Measurements from ENCODE around the gene ACTR3. TPM values are rescaled to one million over a fixed set of nuclear protein-coding genes. Genes with fewer than 3 reads are reported as not detected.

ACTR3 gene
- total and polyA plus RNA-seq, 2 donors from 2014 or later, result 69.3 to 265 TPM

DNA sequence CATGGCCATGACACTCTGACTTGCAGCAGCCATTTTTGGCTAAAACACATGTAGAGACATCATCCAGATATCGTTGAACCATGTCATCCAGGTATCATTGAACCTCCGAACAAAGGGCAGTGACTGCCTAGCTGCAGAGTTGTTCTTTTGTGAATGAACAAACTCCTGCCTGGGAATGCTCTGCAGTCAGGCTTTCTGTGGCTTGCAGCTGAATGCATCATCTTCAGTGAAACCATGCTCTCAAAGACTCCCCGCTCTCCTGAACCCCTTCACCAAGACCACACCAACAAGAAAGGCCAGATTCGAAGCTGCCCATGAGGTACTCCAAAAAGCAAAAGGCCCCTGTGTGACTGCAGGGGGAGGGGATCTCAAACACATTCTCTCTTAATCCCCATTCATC, 118.8 kb downstream of the ACTR3 start:
- Histone ChIP-seq H3K4me1 (ENCODE audit: control insufficient read depth in 2 of 3, insufficient read depth in 2 of 3, low read depth in 1 of 3, low read length in 3 of 3) (no peaks in the 10 kb centered on the region), H3K27me3 (ENCODE audit: control insufficient read depth, insufficient read depth, low read length) (no peaks in the 10 kb centered on the region), H3K9me3 (ENCODE audit: control insufficient read depth in 2 of 3, insufficient read depth in 1 of 3, low read length in 3 of 3) (no peaks in the 10 kb centered on the region), H3K4me3 (ENCODE audit: low read length in 3 of 3) (no peak overlapping the region), H3K9ac (ENCODE audit: low read length in 3 of 3) (no peak overlapping the region), H3K36me3 (ENCODE audit: control insufficient read depth in 2 of 3, insufficient read depth in 3 of 3, low read length in 3 of 3) (no peaks in the 10 kb centered on the region), H3K27ac (ENCODE audit: low read depth in 2 of 2, low read length in 2 of 2) (no peak overlapping the region)
- FAIRE-seq (no peak), DNase-seq (no peak)
- TF ChIP-seq, protein P1, sequence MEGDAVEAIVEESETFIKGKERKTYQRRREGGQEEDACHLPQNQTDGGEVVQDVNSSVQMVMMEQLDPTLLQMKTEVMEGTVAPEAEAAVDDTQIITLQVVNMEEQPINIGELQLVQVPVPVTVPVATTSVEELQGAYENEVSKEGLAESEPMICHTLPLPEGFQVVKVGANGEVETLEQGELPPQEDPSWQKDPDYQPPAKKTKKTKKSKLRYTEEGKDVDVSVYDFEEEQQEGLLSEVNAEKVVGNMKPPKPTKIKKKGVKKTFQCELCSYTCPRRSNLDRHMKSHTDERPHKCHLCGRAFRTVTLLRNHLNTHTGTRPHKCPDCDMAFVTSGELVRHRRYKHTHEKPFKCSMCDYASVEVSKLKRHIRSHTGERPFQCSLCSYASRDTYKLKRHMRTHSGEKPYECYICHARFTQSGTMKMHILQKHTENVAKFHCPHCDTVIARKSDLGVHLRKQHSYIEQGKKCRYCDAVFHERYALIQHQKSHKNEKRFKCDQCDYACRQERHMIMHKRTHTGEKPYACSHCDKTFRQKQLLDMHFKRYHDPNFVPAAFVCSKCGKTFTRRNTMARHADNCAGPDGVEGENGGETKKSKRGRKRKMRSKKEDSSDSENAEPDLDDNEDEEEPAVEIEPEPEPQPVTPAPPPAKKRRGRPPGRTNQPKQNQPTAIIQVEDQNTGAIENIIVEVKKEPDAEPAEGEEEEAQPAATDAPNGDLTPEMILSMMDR (IDR thresholded peaks at IDR 0.05; ENCODE audit: borderline replicate concordance, extremely low read depth, insufficient read depth), result no peak
- intact Hi-C loops (cut with DNase I), result no loop called here

- no peaks in the 10 kb centered on the region for H3K9me3 ChIP-seq (ENCODE audit: control insufficient read depth in 2 of 3, insufficient read depth in 1 of 3, low read length in 3 of 3)
- no peak overlapping the region for H3K27ac ChIP-seq (ENCODE audit: low read depth in 2 of 2, low read length in 2 of 2)
- no peak overlapping the region for H3K4me3 ChIP-seq (ENCODE audit: low read length in 3 of 3)
- no peaks in the 10 kb centered on the region for H3K27me3 ChIP-seq (ENCODE audit: control insufficient read depth, insufficient read depth, low read length)
- intact Hi-C loops (cut with DNase I), result no loop called here
- no peaks in the 10 kb centered on the region for H3K4me1 ChIP-seq (ENCODE audit: control insufficient read depth in 2 of 3, insufficient read depth in 2 of 3, low read depth in 1 of 3, low read length in 3 of 3)
- H3K36me3 ChIP-seq (ENCODE audit: control insufficient read depth in 2 of 3, insufficient read depth in 3 of 3, low read length in 3 of 3), result no peaks in the 10 kb centered on the region
- FAIRE-seq, result no peak
- no peak for DNase-seq
- TF ChIP-seq, protein P1 (IDR thresholded peaks at IDR 0.05; ENCODE audit: borderline replicate concordance, extremely low read depth, insufficient read depth), result no peak
- no peak overlapping the region for H3K9ac ChIP-seq (ENCODE audit: low read length in 3 of 3)
These were observed 119.5 kb downstream of the ACTR3 start for GRCh38 chr2:114009205-114009944.

GRCh38 chr2:114010001-114010400, 120.1 kb downstream of the ACTR3 start:
- H3K9me3 ChIP-seq (ENCODE audit: control insufficient read depth in 2 of 3, insufficient read depth in 1 of 3, low read length in 3 of 3), result no peaks in the 10 kb centered on the region
- no peaks in the 10 kb centered on the region for H3K4me1 ChIP-seq (ENCODE audit: control insufficient read depth in 2 of 3, insufficient read depth in 2 of 3, low read depth in 1 of 3, low read length in 3 of 3)
- H3K27me3 ChIP-seq (ENCODE audit: control insufficient read depth, insufficient read depth, low read length), result no peaks in the 10 kb centered on the region
- FAIRE-seq (no peak), DNase-seq (no peak)
- TF ChIP-seq, protein P1 (IDR thresholded peaks at IDR 0.05; ENCODE audit: borderline replicate concordance, extremely low read depth, insufficient read depth), result no peak
- H3K36me3 ChIP-seq (ENCODE audit: control insufficient read depth in 2 of 3, insufficient read depth in 3 of 3, low read length in 3 of 3), result no peaks in the 10 kb centered on the region
- no peak overlapping the region for H3K9ac ChIP-seq (ENCODE audit: low read length in 3 of 3)
- intact Hi-C loops (cut with DNase I), result no loop called here
- no peak overlapping the region for H3K4me3 ChIP-seq (ENCODE audit: low read length in 3 of 3)
- H3K27ac ChIP-seq (ENCODE audit: low read depth in 2 of 2, low read length in 2 of 2), result no peak overlapping the region
